Erythroblast (primary cell): Measurements from ENCODE around the gene HS2ST1.

Source experiments
- DNase-seq, 2 experiments: peaks; one replicate each; lab custom pipeline; 2025; lab: John Stamatoyannopoulos, UW
- GATA1 ChIP-seq: IDR thresholded peaks from 2 replicates; pipeline ENCODE4 v1.6.1; 2011; ENCODE audit warnings: low read depth, mild to moderate bottlenecking, control low read depth, low read length, moderate library complexity
- POLR2A ChIP-seq: IDR thresholded peaks from 2 replicates; pipeline ENCODE4 v1.6.1; 2011; ENCODE audit warnings: mild to moderate bottlenecking, low read length

HS2ST1 gene

DNA sequence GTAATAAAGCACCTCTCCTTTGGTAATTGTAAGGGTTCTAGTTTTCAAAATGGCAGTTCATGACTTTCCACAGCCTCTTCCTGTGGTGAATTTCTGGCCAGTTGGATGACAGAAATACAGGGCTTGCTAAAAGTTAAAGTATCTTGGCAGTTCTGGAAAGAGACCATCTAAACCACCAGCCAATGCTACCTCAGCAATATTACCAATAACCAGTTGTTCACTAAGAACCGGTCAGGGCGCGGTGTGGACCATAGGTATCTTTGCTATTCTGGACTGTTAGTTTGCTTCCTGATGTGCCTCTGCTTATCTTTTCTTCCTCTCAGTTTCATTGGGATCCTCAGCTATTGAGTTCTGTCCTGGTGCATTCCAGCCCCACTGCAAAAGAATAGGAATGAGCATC lies 124.7 kb downstream of the HS2ST1 start:
- DNase-seq: no peak
- TF ChIP-seq POLR2A: no peak
- no peak for TF ChIP-seq GATA1

GRCh38 chr1:87042111-87042811 lies 127.8 kb downstream of the HS2ST1 start:
- no peak for TF ChIP-seq POLR2A
- no peak for TF ChIP-seq GATA1
- DNase-seq: no peak

GRCh38 chr1:87044424-87044823 lies 130.0 kb downstream of the HS2ST1 start:
- no peak for TF ChIP-seq POLR2A
- no peak for TF ChIP-seq GATA1
- no peak for DNase-seq

DNA sequence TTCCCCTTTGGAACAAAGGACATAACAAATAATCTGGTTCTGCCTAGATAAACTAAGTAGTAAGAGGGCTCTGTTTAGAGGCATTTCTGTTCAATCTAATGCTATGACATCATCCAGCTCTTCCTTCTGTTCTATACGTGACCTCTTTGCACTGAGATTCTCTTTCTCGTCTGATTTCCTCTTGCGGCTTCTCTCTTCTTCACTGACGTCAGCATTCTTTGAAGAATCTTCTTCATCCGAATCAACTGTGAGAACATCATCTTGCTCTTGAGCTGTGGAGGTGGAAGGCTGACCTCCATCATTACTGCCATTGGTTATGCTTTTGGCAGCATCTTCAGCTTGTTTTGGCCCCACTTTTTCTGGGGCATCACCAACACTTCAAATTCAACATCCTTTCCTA lies 130.4 kb downstream of the HS2ST1 start:
- no peak for DNase-seq
- TF ChIP-seq GATA1 (no peak), POLR2A (no peak)

GRCh38 chr1:87045761-87046304 lies 131.4 kb downstream of the HS2ST1 start:
- DNase-seq: no peak
- TF ChIP-seq GATA1: no peak
- TF ChIP-seq POLR2A: no peak

DNA sequence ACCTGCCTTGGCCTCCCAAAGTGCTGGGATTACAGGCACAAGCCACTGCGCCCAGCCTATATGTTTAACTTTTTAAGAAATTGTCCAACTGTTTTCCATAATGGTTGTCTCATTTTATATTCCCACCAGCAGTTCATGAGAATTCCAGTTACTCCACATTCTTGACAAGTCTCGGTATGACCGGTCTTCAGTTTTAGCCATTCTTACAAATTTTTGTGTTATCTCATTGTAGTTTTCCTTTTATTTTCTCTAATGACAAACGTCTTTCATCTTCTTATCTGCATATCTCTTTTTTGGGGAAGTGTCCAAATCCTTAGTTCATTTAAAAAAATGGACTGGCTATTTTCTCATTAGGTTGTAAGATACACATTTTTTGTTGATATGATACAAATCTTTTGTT lies 132.5 kb downstream of the HS2ST1 start:
- no peak for DNase-seq
- TF ChIP-seq POLR2A (no peak), GATA1 (no peak)

GRCh38 chr1:87048237-87048636 lies 133.8 kb downstream of the HS2ST1 start:
- TF ChIP-seq POLR2A: no peak
- TF ChIP-seq GATA1: no peak
- no peak for DNase-seq

GRCh38 chr1:87051965-87052364 lies 137.5 kb downstream of the HS2ST1 start:
- DNase-seq: no peak
- TF ChIP-seq POLR2A: no peak
- no peak for TF ChIP-seq GATA1

DNA sequence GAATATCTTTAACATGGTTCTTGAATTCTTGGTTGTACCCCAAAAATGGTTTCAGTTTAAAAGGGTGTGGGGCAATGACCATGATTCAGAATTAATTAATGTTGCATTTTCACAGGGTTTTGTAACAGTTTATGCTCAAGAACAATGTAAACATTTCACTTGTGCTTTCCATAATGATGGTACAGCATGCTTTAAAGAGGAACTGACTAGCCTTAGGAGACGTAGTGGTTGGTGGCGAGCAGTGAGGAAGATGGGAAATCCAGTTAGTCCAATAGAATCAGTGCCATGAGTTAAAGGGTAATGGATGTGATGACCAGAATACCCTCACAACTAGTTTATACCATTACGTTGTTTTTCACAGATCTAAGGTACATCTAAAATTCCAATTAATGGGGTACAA lies 138.0 kb downstream of the HS2ST1 start:
- DNase-seq: no peak
- TF ChIP-seq GATA1: no peak
- TF ChIP-seq POLR2A: no peak

DNA sequence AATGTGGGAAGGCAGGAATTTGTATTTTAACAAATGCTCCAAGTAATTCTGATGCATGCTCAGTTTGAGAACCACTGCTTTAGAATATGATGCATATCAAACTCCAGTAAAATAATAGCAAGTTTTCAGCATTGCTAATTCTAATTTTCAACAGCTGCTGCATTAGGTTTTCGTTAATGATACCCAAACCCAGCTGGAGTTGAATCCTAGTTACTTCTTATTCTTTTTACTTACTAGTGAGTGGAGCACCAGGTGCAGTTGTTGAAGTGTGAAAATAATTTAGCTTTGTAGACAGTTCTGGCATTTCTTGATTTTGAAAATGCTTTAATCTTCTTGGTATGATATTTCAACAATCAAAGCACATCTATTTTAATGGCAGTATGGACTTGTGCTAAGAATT lies 138.5 kb downstream of the HS2ST1 start:
- no peak for DNase-seq
- TF ChIP-seq GATA1 (no peak), POLR2A (no peak)

GRCh38 chr1:87053446-87053845 lies 139.0 kb downstream of the HS2ST1 start:
- no peak for DNase-seq
- TF ChIP-seq POLR2A: no peak
- no peak for TF ChIP-seq GATA1

GRCh38 chr1:87056974-87057373 lies 142.5 kb downstream of the HS2ST1 start:
- DNase-seq: no peak
- TF ChIP-seq POLR2A (no peak), GATA1 (no peak)

DNA sequence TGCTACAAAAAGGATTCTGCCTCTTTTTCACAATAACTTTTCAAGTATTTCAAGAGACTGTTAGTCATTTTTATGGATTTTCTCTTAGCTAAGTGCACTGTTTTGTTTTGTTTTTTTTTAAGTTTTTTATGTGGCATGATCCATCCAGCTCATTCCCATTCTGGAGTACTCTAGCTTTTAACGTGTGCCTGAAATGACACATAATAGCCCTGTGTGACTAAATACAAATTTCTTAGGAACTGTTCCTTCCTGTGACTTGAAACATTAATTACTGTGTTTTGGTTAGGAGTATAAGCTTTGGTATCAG lies 143.9 kb downstream of the HS2ST1 start:
- TF ChIP-seq GATA1 (no peak), POLR2A (no peak)
- DNase-seq: no peak

GRCh38 chr1:87061742-87062156 lies 147.3 kb downstream of the HS2ST1 start:
- DNase-seq: no peak
- TF ChIP-seq GATA1 (no peak), POLR2A (no peak)

DNA sequence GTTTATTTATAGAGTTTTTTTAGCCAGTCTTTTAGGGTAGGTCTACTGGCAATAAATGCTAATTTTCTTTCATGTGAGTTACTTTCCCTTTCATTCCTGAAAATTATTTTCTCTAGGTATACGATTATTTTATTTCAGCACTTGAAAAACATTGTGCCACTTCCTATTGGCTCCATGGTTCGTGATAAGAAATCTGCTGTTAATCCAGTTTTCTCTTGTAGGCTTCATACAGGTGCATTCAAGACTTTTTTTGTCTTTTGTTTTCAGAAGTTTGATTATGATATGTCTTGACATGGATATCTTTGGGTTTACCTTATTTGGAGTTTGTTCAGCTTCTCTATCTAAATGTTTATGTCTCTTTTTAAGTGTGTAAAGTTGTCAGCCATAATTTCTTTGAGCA lies 148.3 kb downstream of the HS2ST1 start:
- no peak for TF ChIP-seq POLR2A
- no peak for TF ChIP-seq GATA1
- no peak for DNase-seq
